Measurements from ENCODE around the gene MTA3.
A peak's percentile ranks its signal among the peaks of the same experiment; 100 is the strongest.
"Not testable (repeated sequence)": the region's sequence is repeated elsewhere in the genome, so short reads cannot be mapped to it uniquely, and the experiment has no call there.

Gene MTA3

GRCh38 chr2:42568401-42569115 is at the start of gene MTA3:
TSS of gene MTA3 (plus strand) at chr2:42568632. CDS start at chr2:42568746, 114 bp downstream.
- peak; percentile 58 for DNase-seq (ENCODE audit: low spot score)

- no peak for DNase-seq (ENCODE audit: low spot score)
Measured at GRCh38 chr2:42519624-42520023, 48.8 kb upstream of the MTA3 start.

GRCh38 chr2:42522035-42522434 is 46.4 kb upstream of the MTA3 start:
- DNase-seq (ENCODE audit: low spot score): no peak

DNA sequence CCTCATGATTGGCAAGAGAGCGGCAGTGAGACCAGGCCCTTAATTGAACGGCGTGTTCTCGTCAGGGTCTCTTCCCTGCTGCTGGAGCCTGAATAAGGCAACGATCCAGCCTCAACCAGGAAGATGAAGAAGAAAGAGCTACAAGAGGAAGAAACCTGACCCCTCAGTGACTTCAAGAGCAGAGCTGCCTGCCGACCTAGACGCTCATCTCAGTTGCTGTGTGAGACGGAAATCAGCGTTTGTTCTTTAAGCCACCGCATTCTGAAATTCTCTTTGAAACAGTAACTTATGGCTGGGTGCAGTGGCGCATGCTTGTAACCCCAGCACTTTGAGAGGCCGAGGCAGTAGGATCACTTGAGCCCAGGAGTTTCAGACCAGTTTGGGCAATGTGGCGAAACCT is 45.1 kb upstream of the MTA3 start:
- DNase-seq (ENCODE audit: low spot score): no peak

- DNase-seq (ENCODE audit: low spot score): no peak
Measured at GRCh38 chr2:42532397-42532796, 36.0 kb upstream of the MTA3 start.

DNA sequence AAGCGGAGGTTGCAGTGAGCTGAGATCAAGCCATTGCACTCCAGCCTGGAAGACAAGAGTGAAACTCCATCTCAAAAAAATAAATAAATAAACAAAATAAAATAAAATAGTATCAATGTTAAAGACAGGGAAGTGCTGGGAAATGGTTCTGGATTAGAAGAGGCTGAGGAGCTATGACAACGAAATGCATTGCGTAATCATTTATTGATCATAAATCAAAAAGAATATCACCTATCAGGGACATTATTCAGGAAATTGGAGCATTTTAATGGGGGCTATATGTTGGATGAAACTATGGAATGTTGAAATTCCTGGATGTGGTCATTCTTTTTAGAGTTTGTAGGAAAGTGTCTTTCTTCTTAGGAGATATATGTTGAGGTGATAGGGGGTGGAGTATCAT is 30.9 kb upstream of the MTA3 start:
- no peak for DNase-seq (ENCODE audit: low spot score)

DNA sequence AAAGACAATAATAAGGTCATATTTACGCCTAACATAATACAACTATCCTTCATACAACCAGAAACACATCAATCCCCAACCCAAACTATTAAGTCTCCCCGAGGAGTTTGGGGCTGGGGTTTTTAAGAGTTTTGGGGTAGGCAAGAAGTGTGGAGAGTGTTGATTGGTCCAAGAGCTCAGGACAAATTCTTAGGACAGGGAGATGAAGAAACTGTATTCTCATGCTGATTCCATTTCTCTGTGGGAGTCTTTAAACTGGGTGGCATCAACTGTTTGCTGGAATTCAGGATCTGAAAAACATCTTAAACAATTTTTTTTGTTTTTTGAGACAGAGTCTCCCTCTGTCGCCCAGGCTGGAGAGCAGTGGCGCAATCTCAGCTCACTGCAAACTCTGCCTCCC is 25.6 kb upstream of the MTA3 start:
- no peak for DNase-seq (ENCODE audit: low spot score)

- no peak for DNase-seq (ENCODE audit: low spot score)
Measured at GRCh38 chr2:42545023-42545721, 23.3 kb upstream of the MTA3 start.

GRCh38 chr2:42545841-42546390 is 22.5 kb upstream of the MTA3 start:
- DNase-seq (ENCODE audit: low spot score): no peak

- no peak for DNase-seq (ENCODE audit: low spot score)
Measured at GRCh38 chr2:42547014-42547413, 21.4 kb upstream of the MTA3 start.

- no peak for DNase-seq (ENCODE audit: low spot score)
Measured at GRCh38 chr2:42547446-42548295, 20.8 kb upstream of the MTA3 start.

DNA sequence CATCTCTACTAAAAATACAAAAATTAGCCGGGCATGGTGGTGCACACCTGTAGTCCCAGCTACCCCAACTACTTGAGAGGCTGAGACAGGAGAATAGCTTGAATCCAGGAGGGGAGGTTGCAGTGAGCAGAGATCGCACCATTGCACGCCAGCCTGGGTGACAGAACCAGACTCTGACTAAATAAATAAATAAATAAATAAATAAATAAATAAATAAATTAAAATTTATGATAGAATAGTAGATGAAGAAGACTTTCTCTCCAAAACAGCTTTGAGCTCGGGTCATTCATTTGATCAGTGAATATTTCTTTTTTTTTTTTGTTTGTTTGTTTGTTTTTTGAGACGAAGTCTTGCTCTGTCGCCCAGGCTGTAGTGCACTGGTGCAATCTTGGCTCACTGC is 17.6 kb upstream of the MTA3 start:
- DNase-seq (ENCODE audit: low spot score): no peak

DNA sequence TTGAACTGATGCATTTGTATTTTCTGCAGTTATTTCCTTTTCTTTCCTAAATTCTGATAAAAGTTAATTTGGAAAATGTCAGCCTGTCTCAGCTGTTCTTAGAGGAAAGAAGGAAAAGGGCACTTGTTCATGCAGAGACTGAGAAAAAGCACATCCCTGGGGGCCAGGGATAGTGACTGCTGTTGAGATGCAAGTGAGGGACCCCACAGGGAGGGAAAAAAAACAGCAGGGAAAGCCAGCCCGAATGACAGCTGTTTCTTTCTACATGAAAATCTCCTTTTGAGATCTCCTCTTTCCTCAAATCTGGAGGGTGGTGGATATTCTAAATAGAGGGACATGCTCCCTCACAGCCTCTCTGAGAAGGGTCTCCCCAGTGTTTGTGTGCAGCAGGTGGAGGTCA is 14.0 kb upstream of the MTA3 start:
- DNase-seq (ENCODE audit: low spot score): no peak

- no peak for DNase-seq (ENCODE audit: low spot score)
Measured at GRCh38 chr2:42556315-42556890, 12.0 kb upstream of the MTA3 start.

DNA sequence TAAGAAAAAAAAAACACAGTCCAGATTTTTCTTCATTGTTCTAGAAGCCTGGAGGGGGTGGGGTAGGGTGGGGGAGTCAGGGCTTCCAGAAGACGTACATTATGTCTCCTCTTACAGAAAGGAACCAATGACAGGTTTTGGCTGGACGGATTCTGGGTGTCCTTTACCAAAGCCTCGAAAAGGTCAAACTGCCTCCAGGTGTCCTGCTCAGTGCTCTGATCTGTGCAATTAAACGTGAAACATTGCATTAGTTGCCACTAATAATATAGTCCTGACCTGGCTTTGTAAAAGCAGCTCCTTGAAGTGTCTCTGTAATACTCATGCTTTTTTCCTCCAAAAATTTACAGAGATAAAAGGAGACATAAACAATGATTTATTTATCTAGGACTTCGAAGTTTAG is 11.1 kb upstream of the MTA3 start:
- no peak for DNase-seq (ENCODE audit: low spot score)

GRCh38 chr2:42558827-42559226 is 9.6 kb upstream of the MTA3 start:
- no peak for DNase-seq (ENCODE audit: low spot score)

DNA sequence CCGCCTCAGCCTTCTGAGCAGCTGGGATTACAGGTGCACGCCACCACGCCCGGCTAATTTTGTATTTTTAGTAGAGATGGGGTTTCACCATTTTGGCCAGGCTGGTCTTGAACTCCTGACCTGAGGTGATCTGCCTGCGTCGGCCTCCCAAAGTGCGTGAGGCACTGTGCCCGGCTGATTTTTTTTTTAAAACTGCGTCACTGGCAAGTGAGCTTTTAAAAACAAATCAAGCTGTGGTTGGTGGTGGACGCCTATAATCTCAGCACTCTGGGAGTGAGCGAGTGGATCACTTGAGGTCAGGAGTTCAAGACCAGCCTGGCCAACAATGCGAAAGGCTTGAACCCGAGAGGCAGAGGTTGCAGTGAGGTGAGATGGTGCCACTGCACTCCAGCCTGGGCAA is 8.3 kb upstream of the MTA3 start:
- DNase-seq (ENCODE audit: low spot score): not testable (repeated sequence)

DNA sequence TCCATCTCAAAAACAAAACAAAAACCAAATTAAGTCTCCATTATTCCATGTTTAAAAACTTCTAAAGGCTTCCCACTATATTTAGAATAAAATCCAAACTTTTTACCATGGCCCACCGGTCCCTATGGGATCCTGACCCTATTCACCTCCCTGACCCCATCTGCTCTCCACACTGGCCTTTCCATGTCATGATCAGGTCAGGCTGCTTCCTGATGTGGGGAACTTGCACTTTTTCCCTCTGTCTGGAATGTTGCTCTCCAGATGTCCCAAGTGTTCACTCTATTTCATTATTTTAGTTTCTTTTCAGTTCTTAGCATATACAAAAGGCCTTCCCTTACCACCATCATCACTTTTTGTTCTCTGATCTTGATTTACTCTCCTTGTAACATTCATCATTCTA is 7.5 kb upstream of the MTA3 start:
- DNase-seq (ENCODE audit: low spot score): no peak

DNA sequence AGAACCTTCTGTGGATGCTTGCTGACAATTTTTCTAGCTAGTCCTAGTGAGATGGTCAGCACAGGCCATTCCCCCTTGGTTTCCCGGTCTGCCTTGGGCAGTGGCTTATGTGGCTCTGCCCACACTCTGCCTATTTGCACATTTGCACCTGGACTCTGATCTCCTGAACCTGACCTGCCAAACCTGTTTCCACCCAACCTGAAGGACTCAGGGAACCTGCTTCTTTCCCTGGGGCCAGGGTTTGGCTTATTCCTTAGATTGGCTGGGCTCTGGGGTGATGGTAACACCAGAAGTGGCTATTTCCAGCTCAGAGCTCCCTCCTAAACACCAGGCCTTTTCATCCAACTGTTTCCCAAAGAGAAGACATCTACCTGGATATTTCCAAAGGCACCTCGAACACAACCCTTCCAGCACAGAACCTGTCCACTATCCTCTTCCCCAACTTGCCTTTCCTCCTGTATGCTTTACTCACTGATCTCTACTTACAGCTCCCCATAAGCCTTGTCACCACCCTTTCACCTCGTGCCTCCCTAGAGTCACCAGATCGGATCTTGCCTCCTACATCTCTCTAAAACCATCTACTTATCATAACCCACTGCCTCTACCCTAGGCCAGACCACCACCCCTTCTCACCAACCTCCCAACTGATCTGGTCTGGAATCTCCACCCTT is 5.8 kb upstream of the MTA3 start:
- DNase-seq (ENCODE audit: low spot score): no peak

DNA sequence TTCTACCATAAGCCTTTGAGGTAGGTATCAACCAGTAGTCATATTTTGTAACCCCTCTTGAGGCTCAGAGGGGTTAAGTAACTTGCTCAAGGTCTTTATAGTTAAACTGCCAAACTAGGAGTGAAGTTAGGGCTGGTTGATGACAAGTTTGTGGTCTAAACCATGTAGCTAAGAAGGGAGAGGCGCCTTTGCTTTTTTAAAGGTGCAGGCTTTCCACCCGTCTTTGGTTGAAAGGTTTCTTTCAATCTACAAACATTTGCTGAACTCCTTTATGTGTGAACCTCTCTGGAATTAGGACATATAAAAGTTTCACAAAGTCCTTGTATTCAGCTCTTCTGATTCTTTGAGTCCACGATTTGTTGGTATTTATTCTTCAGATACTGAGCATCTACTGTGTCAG is 2.4 kb upstream of the MTA3 start:
- DNase-seq (ENCODE audit: low spot score): no peak

- DNase-seq (ENCODE audit: low spot score): no peak
Measured at GRCh38 chr2:42566837-42567321, 1.6 kb upstream of the MTA3 start.

- no peak for DNase-seq (ENCODE audit: low spot score)
Measured at GRCh38 chr2:42567364-42567763, 1.1 kb upstream of the MTA3 start.
